Upper lobe of left lung (tissue), 4 donors: Measurements from ENCODE around the gene ADAMTS2.

Experiments used
- CTCF ChIP-seq, 6 experiments: fragments of 450-650 bp in 4 of 6; fragments of 200-600 bp in 2 of 6; sonication (generic) in 2 of 6; IDR thresholded peaks; one replicate each; pipeline ENCODE4 v1.5.1; 2016 to 2019; ENCODE audit warnings: antibody characterized with exemption in 6 of 6
- EP300 ChIP-seq, 4 donors: sonication (generic); formaldehyde crosslinking; IDR thresholded peaks; one replicate each; pipeline ENCODE4 v1.5.1; 2017; ENCODE audit warnings: antibody characterized with exemption in 4 of 4, control low read depth in 2 of 4
- POLR2A ChIP-seq, 4 donors: fragments of 450-650 bp; IDR thresholded peaks; one replicate each; pipeline ENCODE4 v1.5.1; 2016 to 2017; ENCODE audit warnings: antibody characterized with exemption in 4 of 4, mild to moderate bottlenecking in 2 of 4
- POLR2AphosphoS5 ChIP-seq, 2 donors: sonication (generic); formaldehyde crosslinking; IDR thresholded peaks; one replicate each; pipeline ENCODE4 v1.5.1; 2017; ENCODE audit warnings: antibody characterized with exemption in 2 of 2

DNA sequence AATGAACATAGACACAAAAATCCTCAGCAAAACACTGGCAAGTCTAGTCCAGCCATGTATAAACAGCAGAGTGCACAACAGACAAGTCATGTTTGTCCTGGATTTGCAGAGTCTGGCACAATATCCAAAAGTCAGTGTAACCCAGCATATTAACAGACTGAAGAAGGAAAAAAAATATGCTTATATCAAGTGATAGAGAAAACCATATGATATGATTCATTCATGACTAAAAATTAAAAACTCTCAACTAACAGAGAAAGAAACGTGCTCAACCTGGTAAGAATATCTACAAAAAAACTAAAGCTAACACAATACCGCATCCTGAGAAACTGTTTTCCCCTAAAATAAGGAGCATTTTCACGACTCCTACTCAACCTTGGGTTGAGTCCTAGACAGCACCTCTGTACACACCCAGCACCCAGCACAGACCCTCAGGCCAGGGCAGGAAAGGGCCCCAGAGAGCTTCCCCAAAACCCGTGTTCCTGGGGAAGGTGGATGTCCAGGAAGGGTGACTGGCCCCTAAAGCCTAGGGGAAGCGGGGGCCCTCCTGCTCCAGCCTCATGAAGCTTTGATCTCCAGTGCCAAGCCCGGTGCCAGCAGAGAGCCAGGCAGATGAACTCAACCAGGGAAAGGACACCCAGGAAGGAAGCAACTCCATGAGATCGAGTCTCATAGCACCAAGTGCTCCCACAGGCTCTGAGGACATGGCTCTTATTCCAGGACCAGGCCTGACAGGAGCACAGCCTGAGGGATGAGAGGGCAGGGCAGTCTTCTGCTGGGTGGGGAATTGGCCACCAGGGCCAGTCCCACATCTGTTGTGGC, 38.9 kb downstream of the ADAMTS2 start:
- TF ChIP-seq POLR2A (IDR thresholded peaks at IDR 0.05) (no peak), EP300 (IDR thresholded peaks at IDR 0.05) (no peak), CTCF (IDR thresholded peaks at IDR 0.05) (no peak), POLR2AphosphoS5 (IDR thresholded peaks at IDR 0.05) (no peak)
